Measurements from ENCODE around the gene CDK5R1.

- TF ChIP-seq POLR2A (IDR thresholded peaks at IDR 0.05; ENCODE audit: extremely low read depth, insufficient read length) (no peak), CTCF (IDR thresholded peaks at IDR 0.05; ENCODE audit: low read depth, low read length) (no peak), MYC (IDR thresholded peaks at IDR 0.05; ENCODE audit: low read depth, low read length) (no peak)
Measured at GRCh38 chr17:32493976-32494513, 7.3 kb downstream of the CDK5R1 start.
